Astrocyte of the cerebellum (primary cell): ENCODE results near the gene LYSMD3.

ENCODE experiments used
- DNase-seq: peaks from one replicate; pipeline ENCODE4 v3.0.0-alpha.2; 2011; ENCODE audit warnings: low read depth
- H3K4me3 ChIP-seq: 2 replicates; pipeline ENCODE4 v1.5.1; 2011; ENCODE audit warnings: mild to moderate bottlenecking, low read depth, low read length, moderate library complexity
- CTCF ChIP-seq: IDR thresholded peaks from 2 replicates; pipeline ENCODE4 v1.5.1; 2012; ENCODE audit warnings: low read length, low read depth, moderate library complexity, mild to moderate bottlenecking; ENCODE audit errors: missing control alignments
- in situ Hi-C: cut with HindIII; loops from 2 replicates; pipeline ENCODE4 v1.10.0; 2017; ENCODE audit warnings: low sequenced_read_pairs

LYSMD3 gene

GRCh38 chr5:90495146-90495545 lies 34.2 kb downstream of the LYSMD3 start:
- no peak overlapping the region for H3K4me3 ChIP-seq
- in situ Hi-C loops = no loop called here
- no peak for TF ChIP-seq CTCF
- DNase-seq = no peak

- DNase-seq = no peak
- H3K4me3 ChIP-seq = no peak overlapping the region
- no peak for TF ChIP-seq CTCF
- in situ Hi-C loops = no loop called here
Measured at GRCh38 chr5:90494043-90494442, 35.3 kb downstream of the LYSMD3 start.

- no peak overlapping the region for H3K4me3 ChIP-seq
- no peak for DNase-seq
- TF ChIP-seq CTCF = no peak
- in situ Hi-C loops = no loop called here
Measured at GRCh38 chr5:90488791-90489190, 40.6 kb downstream of the LYSMD3 start.

GRCh38 chr5:90484540-90484939 lies 44.8 kb downstream of the LYSMD3 start:
- no peak overlapping the region for H3K4me3 ChIP-seq
- no peak for TF ChIP-seq CTCF
- no peak for DNase-seq
- in situ Hi-C loops = no loop called here

GRCh38 chr5:90483206-90483605 lies 46.2 kb downstream of the LYSMD3 start:
- DNase-seq = no peak

GRCh38 chr5:90480699-90481098 lies 48.7 kb downstream of the LYSMD3 start:
- TF ChIP-seq CTCF = no peak
- DNase-seq = no peak
- in situ Hi-C loops = no loop called here

More at GRCh38 chr5:90483206-90483605, 46.2 kb downstream of the LYSMD3 start:
- in situ Hi-C loops = no loop called here
- no peak for TF ChIP-seq CTCF
- no peak overlapping the region for H3K4me3 ChIP-seq

More at GRCh38 chr5:90480699-90481098, 48.7 kb downstream of the LYSMD3 start:
- no peak overlapping the region for H3K4me3 ChIP-seq
